D721Med (cell line): ENCODE results near the gene ZDHHC5.

Experiments
- DNase-seq: peaks from one replicate; pipeline ENCODE4 v3.0.0; 2011; ENCODE audit warnings: low spot score; ENCODE audit not compliant: insufficient read length
- FAIRE-seq: peaks from 2 replicates; lab custom pipeline; 2011; peaks lifted over from hg19 to GRCh38; lab: Jason Lieb, UNC
- CTCF ChIP-seq: IDR thresholded peaks from 2 replicates; pipeline ENCODE4 v1.5.1; 2012; ENCODE audit warnings: mild to moderate bottlenecking, control low read depth; ENCODE audit not compliant: insufficient read depth; ENCODE audit errors: missing control alignments

The ZDHHC5 gene

GRCh38 chr11:57638005-57638781, 29.7 kb upstream of the ZDHHC5 start:
- no peak for TF ChIP-seq CTCF
- peak; percentile 99 for DNase-seq
- peak; percentile 16 for FAIRE-seq

GRCh38 chr11:57638811-57639320, 29.0 kb upstream of the ZDHHC5 start:
- DNase-seq, result no peak
- no peak for FAIRE-seq
- no peak for TF ChIP-seq CTCF

- TF ChIP-seq CTCF, result no peak
- no peak for DNase-seq
- FAIRE-seq, result no peak
Measured at GRCh38 chr11:57639321-57640067, 28.4 kb upstream of the ZDHHC5 start.

GRCh38 chr11:57640068-57640800, 27.7 kb upstream of the ZDHHC5 start:
- FAIRE-seq (no peak), DNase-seq (no peak)
- TF ChIP-seq CTCF, result no peak

GRCh38 chr11:57641011-57641807, 26.7 kb upstream of the ZDHHC5 start:
- FAIRE-seq (no peak), DNase-seq (no peak)
- peak; percentile 63 for TF ChIP-seq CTCF

GRCh38 chr11:57643802-57644201, 24.1 kb upstream of the ZDHHC5 start:
- no peak for DNase-seq
- FAIRE-seq, result no peak
- no peak for TF ChIP-seq CTCF
